ENCODE data around the gene AGBL1.

- TF ChIP-seq CTCF (IDR thresholded peaks at IDR 0.05) (no peak), EZH2 (IDR thresholded peaks at IDR 0.05) (no peak)
Observed at GRCh38 chr15:86353213-86353612, 273.5 kb downstream of the AGBL1 start.

Measured in neural progenitor cell (in vitro differentiated cells).